GM19463 (cell line): ENCODE data around the gene GPT2.

Experiments
- ATAC-seq: cut with Tn5 transposase; IDR thresholded peaks from one replicate; pipeline ENCODE4 v1.9.1; 2021; ENCODE audit warnings: mild to moderate bottlenecking, moderate library complexity; ENCODE audit not compliant: unreplicated experiment

GPT2 gene

GRCh38 chr16:46895399-46896313 is 11.5 kb downstream of the GPT2 start:
- no peak for ATAC-seq

- no peak for ATAC-seq
Observed at GRCh38 chr16:46896314-46896968, 12.3 kb downstream of the GPT2 start.

GRCh38 chr16:46897471-46897870 is 13.3 kb downstream of the GPT2 start:
- no peak for ATAC-seq

- ATAC-seq: no peak
Observed at GRCh38 chr16:46898006-46898405, 13.8 kb downstream of the GPT2 start.

GRCh38 chr16:46899443-46900143 is 15.4 kb downstream of the GPT2 start:
- no peak for ATAC-seq

- no peak for ATAC-seq
Observed at GRCh38 chr16:46900455-46901235, 16.5 kb downstream of the GPT2 start.

GRCh38 chr16:46901709-46902108 is 17.5 kb downstream of the GPT2 start:
- no peak for ATAC-seq

GRCh38 chr16:46903255-46903905 is 19.2 kb downstream of the GPT2 start:
- ATAC-seq: no peak

- no peak for ATAC-seq
Observed at GRCh38 chr16:46904471-46904870, 20.3 kb downstream of the GPT2 start.

- no peak for ATAC-seq
Observed at GRCh38 chr16:46906360-46907060, 22.3 kb downstream of the GPT2 start.

- no peak for ATAC-seq
Observed at GRCh38 chr16:46907061-46907774, 23.1 kb downstream of the GPT2 start.

GRCh38 chr16:46908540-46909372 is 24.6 kb downstream of the GPT2 start:
- ATAC-seq: no peak

- ATAC-seq: peak; percentile 83
Observed at GRCh38 chr16:46911038-46911437, 26.9 kb downstream of the GPT2 start.

- ATAC-seq: no peak
Observed at GRCh38 chr16:46911650-46912049, 27.5 kb downstream of the GPT2 start.

- no peak for ATAC-seq
Observed at GRCh38 chr16:46914556-46915201, 30.5 kb downstream of the GPT2 start.

GRCh38 chr16:46915483-46916025 is 31.4 kb downstream of the GPT2 start:
- no peak for ATAC-seq

- ATAC-seq: no peak
Observed at GRCh38 chr16:46916980-46917379, 32.8 kb downstream of the GPT2 start.
